Smooth muscle cell of the brain vasculature (primary cell): ENCODE data around the gene GOLT1B.
A peak's percentile ranks its signal among the peaks of the same experiment; 100 is the strongest.
"Not testable (repeated sequence)": the region's sequence is repeated elsewhere in the genome, so short reads cannot be mapped to it uniquely, and the experiment has no call there.

Experiments used
- DNase-seq: peaks from one replicate; pipeline ENCODE4 v3.0.0-alpha.2; 2012; ENCODE audit warnings: low read depth, low spot score

Gene GOLT1B, protein sequence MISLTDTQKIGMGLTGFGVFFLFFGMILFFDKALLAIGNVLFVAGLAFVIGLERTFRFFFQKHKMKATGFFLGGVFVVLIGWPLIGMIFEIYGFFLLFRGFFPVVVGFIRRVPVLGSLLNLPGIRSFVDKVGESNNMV

DNA sequence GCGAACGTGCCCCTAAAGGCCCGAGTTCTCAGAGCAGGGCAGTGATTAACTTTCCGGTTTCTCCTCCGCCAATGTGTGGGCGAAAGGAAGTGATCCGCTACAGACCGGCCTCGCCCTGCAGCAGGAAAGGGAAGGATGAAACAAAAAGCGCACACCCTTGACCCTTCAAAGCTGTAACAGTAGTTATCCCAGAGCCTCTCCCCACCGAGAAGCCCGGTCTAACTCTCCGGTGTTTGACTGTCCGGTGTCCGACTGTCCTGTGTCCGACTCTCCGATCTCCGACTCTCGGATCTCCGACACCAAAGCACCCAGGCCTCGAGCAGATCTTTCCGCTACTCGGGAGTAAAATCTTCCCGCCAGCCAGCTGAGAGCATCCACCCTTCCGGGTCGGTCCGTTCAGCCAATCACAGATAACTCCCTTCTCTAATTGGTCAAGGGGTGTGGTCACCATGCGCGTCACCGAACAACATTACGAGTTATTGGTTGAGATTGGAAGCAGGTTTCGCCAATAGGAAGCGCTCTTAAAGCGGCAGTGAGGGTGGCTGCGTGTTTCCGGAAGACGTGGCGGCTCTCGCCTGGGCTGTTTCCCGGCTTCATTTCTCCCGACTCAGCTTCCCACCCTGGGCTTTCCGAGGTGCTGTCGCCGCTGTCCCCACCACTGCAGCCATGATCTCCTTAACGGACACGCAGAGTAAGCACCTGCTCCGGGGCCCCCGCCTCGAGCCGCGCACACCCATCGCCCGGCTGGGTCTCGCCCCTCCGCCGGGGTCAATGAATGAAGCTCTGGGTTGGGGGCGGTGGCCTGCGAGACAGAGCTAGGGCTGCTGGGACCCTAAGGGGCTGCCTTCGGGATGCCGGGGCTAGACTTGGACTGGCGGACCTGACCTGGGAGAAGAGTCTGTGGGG, at the start of gene GOLT1B, which contains the start of gene RECQL:
Gene GOLT1B, plus strand, starts transcription at position 532 of the 906 bp plus-strand sequence. Its CDS starts 135 bp downstream, at position 667.
Gene RECQL, minus strand, starts transcription at position 378 of the 906 bp plus-strand sequence. CDS start 2,065 bp downstream, outside the sequence.
- peak; percentile 96 for DNase-seq

DNA sequence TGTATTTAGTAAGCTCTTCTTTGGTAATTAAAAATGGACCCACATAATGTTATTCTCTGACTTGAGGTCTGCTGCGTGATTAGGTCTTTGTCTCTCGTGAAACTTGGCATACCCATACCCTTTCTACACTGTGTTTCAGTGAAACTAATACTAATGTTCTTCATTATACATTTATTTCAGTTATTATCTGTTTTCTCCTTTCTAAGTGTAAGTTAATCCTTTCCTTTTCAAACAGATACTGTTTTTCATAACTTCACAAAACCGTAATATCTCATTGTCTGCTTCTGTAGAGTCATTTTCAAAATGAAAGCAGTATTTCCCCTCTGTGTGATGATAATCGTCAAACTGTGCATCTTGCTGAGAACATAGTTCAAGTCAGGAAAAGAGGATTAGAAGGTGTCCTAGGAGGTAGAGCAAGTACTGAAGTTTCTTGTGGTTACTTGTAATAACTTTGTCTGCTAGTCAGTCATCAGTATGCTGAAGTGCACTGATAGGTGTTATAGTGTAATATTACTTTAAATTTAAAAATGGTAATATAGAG, 48.2 kb upstream of the GOLT1B start:
- DNase-seq, result no peak

DNA sequence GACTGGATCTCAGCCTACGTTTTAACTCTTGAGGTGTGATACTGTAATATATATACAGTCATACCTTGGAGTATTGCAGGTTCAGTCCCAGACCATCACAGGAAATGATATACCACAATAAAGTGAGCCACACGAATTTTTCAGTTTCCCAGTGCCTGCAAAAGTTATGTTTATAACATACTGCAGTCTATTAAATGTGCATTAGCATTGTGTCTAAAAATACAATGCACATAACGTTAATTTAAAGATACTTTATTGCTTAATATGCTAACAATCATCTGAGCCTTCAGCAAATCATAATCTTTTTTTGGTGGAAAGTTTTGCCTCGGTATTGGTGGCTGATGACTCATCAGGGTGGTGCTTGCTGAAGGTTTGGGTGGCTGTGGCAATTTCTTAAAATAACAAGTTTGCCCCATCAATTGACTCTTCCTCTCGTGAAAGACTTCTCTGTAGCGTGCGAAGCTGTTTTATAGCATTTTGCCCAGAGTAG, 45.3 kb upstream of the GOLT1B start:
- DNase-seq, result no peak

DNA sequence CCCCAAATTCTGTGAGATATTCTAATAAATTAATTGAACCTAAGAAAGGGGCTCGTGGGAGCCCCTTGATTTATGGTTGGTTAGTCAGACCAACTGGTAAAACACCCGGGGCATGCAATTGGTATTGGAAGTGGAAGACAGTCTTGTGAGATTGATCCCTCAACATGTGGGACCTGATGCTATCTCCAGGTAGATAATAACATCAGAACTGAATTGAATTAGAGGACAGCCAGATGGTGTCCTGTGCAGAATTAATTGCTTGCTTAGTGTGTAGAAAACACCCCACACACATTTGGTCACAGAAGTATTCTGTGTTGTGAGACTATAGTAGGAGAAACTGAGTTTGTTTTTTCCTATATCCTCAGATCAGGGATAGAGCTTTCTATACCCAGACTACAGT, 42.1 kb upstream of the GOLT1B start:
- no peak for DNase-seq

DNA sequence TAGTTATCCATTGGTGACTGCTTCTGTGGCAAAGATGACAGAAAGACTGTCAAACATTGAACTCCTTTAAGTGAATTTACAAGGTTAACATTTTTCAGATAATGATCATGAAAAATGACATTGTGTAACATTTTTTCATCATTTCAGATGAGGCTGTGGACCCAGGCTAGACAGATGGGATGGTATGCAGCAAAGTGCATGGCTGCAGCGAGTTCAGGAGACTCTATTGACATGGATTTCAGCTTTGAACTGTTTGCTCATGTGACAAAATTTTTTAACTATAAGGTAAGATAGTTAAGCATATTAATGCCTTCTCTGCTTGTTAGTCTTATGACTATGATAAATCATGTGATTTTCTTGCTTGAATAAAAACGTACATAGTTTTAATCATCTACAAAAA, 34.3 kb upstream of the GOLT1B start:
- DNase-seq, result not testable (repeated sequence)

DNA sequence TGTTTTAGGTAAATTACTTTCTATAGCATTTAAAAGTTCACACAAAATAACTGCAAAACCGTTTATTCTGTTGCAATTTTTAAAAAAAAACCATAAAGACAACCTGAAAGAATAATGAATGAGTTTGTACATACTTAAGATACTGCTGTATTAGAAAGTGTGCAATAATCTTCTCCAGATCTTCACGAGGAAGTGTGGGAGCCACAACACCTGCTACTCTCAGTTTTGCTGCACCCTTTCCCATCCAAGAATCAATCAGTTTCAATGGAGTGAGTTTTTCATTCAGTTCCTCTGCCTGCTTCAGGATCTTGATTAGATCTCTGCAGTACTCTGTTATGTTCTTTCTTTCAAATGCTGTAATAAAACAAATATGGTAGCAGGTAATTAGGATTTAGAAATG, 30.3 kb upstream of the GOLT1B start:
- DNase-seq, result no peak

DNA sequence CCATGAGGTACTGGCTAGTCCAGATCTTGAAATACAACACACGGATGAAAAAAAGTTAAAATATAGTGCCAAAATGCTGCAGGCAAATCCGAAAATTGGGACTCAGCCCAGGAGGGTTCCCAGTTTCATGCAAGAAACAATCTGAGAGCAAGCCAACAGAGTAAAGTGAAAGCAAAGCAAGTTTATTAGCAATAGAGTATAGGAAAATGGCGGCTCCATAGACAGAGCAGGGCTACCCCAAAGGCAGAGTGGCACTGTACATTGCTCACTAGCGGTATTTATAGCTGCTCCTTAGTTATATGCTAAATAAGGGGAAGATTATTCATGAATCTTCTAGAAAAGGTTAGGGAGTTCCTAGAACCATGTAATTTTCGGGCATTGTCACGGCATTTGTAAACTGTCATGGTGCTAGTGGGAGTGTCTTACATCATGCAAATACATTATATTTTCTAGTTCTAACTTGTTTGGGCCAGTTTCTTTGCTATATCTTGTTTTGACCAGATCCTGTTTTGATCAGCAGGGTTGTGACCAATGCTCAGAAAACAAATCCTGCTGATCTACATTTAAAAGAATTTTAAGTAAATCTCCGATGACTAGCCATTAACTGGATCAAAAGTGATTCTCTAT, 29.3 kb upstream of the GOLT1B start:
- DNase-seq, result no peak

DNA sequence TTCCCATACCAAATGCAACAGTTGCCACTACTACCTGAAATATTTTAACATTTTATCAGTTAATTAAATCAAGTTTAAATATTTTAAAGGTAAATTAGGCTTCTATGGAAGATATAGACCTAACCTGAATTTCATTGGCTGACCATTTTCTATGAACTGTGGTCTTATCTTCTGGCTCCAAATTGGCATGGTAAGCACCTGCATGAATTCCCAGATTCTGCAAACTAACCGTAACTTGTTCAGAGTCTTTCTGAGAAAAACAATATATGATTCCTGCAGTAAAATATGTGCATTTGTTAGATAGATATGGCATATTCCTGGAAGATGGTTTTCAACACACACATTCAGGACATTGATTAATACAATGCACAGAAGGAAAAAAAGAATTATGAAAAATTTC, 26.0 kb upstream of the GOLT1B start:
- no peak for DNase-seq

DNA sequence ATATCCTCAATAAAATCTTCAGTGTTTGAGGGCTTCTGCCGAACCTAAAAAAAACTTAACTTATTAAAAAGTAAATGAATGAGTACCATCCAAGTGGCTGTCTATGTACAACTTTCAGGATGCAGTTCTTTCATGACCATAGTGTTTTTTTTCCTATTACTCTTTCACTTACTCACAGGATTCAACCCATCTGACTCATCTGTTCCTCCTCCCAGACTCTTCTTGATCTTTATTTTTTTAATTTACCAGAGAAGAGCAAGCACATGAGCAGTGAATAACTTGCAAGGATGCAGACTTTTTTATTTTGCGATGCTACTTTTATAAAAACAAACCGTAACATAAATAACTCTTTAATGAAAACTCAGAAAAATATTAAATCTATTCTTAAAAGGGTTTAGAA, 24.6 kb upstream of the GOLT1B start:
- peak; percentile 20 for DNase-seq

DNA sequence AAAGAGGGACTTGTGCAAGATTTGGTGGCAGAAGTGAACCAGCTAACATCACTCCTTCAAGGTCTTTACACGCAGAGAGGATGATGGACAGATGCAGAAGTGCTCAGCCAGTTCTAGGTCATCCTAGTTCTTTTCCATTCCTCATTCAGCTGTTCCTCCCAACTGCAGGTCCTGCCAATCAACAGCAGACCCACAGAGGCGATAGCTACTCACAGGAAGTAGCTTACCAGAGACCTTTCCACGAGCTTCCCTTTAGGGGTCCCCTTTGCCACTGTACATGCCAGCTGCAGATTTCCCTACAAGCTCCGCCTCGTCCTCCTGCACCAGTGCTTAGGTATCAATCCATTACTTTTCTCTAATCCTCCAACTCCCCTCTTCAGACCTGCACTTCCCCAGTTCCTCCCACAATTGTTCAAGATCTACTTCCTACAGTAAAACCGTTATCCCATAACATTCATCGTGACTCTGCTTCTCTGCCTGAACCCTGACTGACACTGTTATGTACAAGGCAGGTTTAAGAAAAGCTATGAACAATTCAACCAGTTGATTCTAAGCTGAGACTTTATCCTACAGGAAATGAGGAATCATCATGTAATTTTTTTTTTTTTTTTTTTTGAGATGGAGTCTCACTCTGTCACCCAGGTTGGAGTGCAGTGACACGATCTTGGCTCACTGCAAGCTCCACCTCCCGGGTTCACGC, 22.7 kb upstream of the GOLT1B start:
- DNase-seq, result no peak

DNA sequence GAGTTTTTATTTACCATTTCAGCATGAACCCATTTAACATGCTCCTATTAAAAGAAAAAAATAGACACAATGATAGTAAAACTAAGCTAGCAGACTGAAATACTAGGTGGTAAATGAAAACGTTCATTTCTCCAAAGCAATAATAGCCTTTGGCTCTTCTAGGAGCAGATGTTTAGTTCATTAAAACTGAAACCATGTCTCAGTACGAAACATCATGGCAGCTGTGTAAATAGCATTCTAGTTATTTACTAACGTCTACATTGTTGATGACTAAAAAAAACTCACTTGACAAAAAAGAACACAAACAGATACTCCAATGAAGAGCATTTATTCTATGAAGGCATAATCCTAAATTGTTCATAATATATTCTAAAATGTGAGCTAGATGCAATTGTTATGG, 18.1 kb upstream of the GOLT1B start:
- DNase-seq, result no peak

DNA sequence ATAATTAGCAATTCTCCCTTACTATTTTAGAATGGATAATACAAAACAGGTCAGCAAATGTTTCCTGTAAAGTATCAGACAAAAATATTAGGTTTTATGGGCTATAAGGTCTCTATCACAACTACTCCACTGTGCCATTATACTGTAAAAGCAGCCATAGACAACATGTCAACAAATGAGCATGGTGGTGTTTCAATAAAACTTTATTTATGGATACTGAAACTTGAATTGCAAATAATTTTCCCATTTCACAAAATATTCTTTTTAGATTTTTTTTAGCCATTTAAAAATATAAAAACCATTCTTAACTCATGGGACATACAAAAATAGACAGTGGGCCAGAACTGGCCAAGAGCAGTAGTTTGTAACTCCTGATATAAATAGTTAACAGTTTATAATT, 15.6 kb upstream of the GOLT1B start:
- no peak for DNase-seq

DNA sequence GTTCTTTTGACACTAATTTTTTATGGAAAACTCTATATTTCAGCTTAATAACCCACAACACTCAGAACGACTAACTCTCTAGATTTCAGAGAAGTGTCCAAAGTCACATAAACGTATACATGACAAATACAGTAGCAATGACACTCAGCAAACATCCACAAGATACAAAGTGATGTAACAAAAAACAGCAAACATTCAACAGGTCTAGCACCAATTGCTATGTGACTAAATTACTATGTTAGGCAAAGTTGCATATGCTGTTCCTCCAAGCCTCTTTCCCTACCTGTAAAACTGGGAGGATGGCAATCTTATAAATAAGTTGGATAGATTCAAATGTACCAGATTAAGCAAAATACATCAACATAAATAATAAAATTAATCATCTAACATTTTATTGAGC, 1.8 kb upstream of the GOLT1B start:
- no peak for DNase-seq

DNA sequence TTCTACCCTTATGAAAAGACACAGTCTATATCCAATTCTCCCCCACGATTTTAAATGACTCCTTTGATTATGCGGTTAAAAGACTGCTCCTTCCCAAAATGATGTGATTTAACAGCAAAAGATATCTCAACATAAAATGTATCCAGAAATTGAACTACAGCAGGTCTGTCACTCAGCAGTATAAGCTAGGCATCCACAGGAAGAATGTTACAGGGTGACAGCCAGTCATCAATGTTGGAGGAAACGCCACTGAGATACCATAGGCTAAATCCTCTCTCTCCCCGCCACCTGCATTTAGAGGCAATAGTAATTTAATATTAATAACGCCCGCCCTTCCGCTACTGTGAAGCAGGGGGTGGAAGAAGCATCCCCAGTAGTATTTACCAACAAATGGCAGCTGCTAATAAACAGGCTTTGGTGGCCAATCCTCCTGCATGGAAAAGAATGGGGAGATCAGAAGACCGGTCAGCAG, 767 bp upstream of the GOLT1B start:
- no peak for DNase-seq

DNA sequence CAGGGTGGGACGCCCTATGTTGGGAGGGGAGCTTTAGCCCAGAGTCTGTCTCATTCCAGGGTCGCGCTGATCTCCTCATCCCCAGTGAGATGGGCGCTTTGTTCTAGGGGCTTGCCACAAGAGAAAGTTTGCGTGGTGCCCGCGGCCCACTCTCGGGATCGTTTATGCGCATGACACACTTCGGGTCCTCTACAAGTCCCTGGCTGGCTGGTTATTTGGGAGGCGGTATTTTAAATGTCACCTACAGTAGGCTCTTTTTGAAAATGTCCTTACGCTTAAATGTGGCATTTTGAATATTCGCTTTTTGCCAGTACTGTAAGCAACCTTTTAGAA, 541 bp downstream of the GOLT1B start:
- peak; percentile 9 for DNase-seq

DNA sequence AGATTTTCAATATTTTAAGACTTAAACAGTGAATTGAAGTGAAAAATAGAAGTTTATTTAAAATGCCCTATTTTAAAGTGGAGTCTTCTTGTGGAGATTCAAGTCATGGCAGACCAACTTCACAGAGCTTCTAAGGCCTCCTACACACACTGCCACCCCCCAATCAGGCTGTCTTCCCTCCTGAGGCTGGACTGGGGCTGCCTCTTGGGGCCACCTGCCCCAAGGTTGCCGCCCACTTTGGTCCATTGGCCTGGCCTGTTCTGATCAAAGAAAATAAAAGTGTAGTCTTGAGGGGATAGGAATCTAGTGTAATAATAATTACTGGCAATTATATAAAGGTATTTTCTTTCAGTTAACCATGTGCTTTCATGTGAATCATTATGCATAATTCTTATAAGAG, 1.3 kb downstream of the GOLT1B start:
- no peak for DNase-seq

DNA sequence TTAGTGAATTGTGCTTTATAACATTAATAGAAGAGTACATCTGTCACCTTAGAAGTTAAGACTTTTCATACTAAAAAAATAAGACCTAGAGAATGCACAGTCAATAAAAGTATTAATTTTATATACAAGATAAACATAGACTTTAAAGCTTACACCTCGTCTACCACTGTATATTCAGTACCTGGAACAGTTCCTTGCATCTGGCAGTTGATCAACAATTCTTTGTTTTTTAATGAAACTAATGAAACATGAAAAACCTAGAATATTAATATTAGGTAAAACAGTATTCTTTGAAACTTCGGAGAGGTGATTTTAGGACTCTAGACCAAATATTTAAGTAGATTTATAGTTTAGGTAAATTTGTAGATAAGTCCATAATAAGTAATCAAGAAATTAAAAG, 4.3 kb downstream of the GOLT1B start:
- DNase-seq, result no peak

DNA sequence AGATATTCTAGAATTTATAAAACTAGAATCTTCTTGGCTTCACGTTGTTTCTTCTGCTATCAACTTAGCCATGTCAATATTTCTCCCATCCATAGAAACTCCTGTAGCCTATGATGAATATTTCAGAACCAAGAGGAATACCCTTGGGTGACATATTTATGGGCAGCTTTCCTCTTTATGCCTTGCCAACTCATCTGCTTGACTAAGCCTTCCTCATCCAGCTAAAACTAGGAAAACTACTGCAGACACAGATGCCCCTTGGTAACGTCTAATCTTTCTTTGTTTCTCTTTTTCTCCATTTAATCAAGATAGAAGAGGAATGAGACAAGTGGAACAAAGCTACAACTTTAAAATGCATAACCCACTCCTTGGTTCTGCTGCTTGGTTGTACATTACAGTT, 6.3 kb downstream of the GOLT1B start:
- no peak for DNase-seq

DNA sequence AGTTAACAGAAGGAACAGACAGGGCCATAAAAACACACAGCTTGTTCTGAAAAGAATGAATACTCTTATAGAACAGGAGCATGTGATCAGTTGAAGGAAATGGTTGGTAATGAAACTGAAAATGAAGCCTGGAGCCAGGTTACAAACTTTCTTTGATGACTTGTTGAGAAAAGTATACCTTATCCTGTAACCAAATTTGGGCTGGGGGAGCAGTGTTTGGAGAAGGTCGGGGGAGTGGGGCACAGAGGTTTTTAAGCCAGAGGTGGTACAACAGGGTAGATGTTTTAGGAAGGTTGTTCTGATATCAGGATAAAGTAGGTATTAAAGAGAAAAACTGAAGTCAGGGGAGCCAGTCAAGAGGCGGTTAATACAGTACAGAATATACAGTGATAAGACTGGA, 8.2 kb downstream of the GOLT1B start:
- no peak for DNase-seq

DNA sequence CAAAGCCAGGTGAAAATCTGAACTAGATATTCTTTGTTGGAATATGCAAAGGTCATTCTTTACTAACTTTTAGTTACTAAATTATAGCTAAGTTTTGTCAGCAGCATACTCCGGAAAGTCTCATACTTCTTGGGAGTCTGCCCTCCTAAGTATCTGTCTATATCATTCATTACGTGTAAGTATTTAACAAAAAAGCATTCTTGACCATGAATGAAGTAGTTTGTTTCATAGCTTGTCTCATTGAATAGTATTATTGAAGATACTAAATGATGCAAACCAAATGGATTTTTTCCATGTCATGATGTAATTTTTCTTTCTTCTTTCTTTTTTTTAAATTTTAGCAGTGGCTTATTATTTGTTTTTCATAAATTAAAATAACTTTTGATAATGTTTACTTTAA, 14.7 kb downstream of the GOLT1B start:
- DNase-seq, result no peak

DNA sequence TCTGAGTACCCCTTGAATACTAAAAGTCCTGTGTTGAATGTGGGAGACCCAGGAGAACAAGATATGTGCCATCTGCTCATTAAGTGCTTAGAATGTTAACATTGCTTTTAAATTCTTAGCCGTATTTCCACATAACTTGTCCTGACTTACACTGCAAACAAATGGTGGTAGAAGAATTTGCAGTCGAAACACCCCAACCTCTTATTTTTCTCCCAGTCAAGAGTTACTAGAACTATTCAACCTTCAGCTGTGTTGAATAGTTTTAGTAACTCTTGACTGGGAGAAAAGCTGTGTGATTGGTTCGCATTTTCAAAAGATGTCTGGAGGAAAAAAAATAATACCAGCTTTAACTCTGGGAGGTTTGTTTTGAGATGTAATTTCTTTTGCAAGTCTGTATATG, 16.9 kb downstream of the GOLT1B start:
- no peak for DNase-seq

DNA sequence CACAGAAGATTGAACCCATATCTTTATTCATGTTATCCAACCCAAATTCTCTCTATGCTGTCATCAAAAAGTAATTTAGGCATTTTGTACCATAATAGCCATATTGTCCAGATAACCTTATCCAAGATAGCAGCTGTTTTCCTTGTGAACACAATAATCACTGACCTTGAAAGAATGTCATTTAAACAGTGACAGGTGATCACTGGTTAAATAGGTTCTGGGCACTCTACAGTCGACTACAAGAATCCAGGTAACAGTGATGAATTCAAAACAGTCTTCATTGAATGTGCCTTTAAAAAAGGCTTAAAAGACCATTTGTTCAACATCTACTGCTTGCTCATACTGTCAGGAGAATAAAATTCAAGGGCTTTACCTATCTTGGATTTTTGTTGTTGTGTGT, 20.0 kb downstream of the GOLT1B start:
- no peak for DNase-seq
